Muscle layer of duodenum (tissue), 2 donors: Measurements from ENCODE around the gene LIN7C.

Experiments used
- H3K27ac ChIP-seq: one replicate; pipeline ENCODE4 v1.7.0; 2013; ENCODE audit warnings: mild to moderate bottlenecking, low read length
- H3K27me3 ChIP-seq: one replicate; pipeline ENCODE4 v1.7.0; 2013; ENCODE audit warnings: low read depth, mild to moderate bottlenecking, control low read depth, low read length
- H3K36me3 ChIP-seq, 2 donors: one replicate each; pipeline ENCODE4 v1.7.0; 2013; ENCODE audit warnings: low read length in 2 of 2, control low read depth in 1 of 2, mild to moderate bottlenecking in 1 of 2; ENCODE audit not compliant: insufficient read depth in 2 of 2, control insufficient read depth in 1 of 2
- H3K4me1 ChIP-seq, 2 donors: one replicate each; pipeline ENCODE4 v1.7.0; 2013; ENCODE audit warnings: low read length in 2 of 2, mild to moderate bottlenecking in 2 of 2, control low read depth in 1 of 2, moderate library complexity in 1 of 2; ENCODE audit not compliant: insufficient read depth in 2 of 2, control insufficient read depth in 1 of 2
- H3K4me3 ChIP-seq, 2 donors: one replicate each; pipeline ENCODE4 v1.7.0; 2013; ENCODE audit warnings: low read length in 2 of 2, low read depth in 1 of 2, mild to moderate bottlenecking in 1 of 2
- H3K9me3 ChIP-seq, 2 donors: one replicate each; pipeline ENCODE4 v1.7.0; 2013; ENCODE audit warnings: low read length in 2 of 2, control low read depth in 1 of 2, mild to moderate bottlenecking in 1 of 2; ENCODE audit not compliant: control insufficient read depth in 1 of 2
- donor health status: healthy.

Gene LIN7C

GRCh38 chr11:27482793-27483192, 23.8 kb downstream of the LIN7C start:
- H3K4me1 ChIP-seq, result no peaks in the 10 kb centered on the region
- H3K4me3 ChIP-seq, result no peak overlapping the region
- H3K27me3 ChIP-seq, result no peaks in the 10 kb centered on the region
- no peak overlapping the region for H3K27ac ChIP-seq
- no peaks in the 10 kb centered on the region for H3K36me3 ChIP-seq
- H3K9me3 ChIP-seq, result no peaks in the 10 kb centered on the region

DNA sequence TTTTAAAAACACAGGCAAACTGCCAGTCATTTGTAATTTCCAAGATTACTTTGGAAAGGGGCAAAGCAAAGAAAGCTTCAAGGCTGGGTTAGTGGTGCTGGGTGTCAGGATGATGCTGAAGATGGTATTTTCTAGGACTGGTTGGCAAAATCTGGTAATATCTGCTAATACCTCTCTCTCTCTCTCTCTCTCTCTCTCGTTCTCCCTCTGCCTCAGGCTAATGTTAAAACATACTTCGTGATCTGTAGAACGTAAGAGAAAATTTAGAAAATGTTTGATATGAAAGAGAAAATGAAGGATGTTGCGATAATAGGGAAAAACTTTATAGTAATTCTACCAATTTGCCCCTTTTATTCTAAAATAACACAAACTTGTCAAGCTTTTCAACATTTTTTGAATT, 24.6 kb downstream of the LIN7C start:
- H3K4me3 ChIP-seq, result no peak overlapping the region
- no peaks in the 10 kb centered on the region for H3K27me3 ChIP-seq
- no peaks in the 10 kb centered on the region for H3K4me1 ChIP-seq
- H3K36me3 ChIP-seq, result no peaks in the 10 kb centered on the region
- H3K9me3 ChIP-seq, result no peaks in the 10 kb centered on the region
- no peak overlapping the region for H3K27ac ChIP-seq

DNA sequence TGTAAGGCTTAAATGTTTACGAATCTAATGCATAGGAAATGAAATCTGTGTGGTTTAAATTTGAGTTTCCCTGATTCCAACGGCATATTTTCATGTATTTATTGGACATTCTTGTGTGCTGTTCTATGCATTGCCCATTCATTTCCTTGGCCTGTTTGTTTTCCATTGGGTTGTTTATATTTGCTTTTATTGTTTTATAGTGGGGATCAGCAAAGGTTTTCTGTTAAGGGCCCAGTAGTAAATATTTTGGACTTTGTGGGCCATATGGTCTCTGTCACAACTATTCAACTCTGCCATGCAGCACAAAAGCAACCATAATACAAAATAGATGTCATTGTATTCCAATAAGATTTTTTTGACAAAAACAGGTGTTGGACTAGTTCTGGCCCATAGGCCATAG, 28.7 kb downstream of the LIN7C start:
- Histone ChIP-seq H3K4me3 (no peak overlapping the region), H3K36me3 (no peaks in the 10 kb centered on the region), H3K4me1 (peaks cover 0 to 4% of the 10 kb centered on the region in 2 donors), H3K9me3 (no peaks in the 10 kb centered on the region), H3K27me3 (no peaks in the 10 kb centered on the region), H3K27ac (no peak overlapping the region)

- H3K27ac ChIP-seq, result no peak overlapping the region
- H3K36me3 ChIP-seq, result no peaks in the 10 kb centered on the region
- no peaks in the 10 kb centered on the region for H3K27me3 ChIP-seq
- peaks cover 0 to 4% of the 10 kb centered on the region in 2 donors for H3K4me1 ChIP-seq
- no peaks in the 10 kb centered on the region for H3K9me3 ChIP-seq
- H3K4me3 ChIP-seq, result no peak overlapping the region
Observed at GRCh38 chr11:27477243-27477642, 29.3 kb downstream of the LIN7C start.

DNA sequence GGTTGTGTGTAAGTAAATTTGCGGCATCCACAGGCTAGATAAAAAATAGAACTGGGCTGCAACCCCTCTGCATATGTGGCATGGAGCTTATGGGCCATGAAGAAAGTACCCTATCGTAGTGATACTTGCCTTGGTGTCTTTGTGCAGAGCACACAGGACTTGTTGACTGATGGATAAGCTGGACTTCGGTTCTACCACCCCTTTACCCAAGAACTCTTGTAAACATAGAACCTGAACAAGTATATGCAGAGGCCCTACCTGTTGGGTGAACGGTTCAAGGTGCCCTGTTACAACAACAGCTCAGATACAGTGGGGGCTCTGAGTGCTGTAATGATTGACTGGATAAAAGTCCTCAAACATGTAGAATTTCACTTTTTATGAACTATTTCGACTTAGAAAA, 30.9 kb downstream of the LIN7C start:
- no peak overlapping the region for H3K27ac ChIP-seq
- no peaks in the 10 kb centered on the region for H3K36me3 ChIP-seq
- no peaks in the 10 kb centered on the region for H3K9me3 ChIP-seq
- peaks cover 4 to 10% of the 10 kb centered on the region in 2 donors for H3K4me1 ChIP-seq
- H3K27me3 ChIP-seq, result no peaks in the 10 kb centered on the region
- H3K4me3 ChIP-seq, result no peak overlapping the region

DNA sequence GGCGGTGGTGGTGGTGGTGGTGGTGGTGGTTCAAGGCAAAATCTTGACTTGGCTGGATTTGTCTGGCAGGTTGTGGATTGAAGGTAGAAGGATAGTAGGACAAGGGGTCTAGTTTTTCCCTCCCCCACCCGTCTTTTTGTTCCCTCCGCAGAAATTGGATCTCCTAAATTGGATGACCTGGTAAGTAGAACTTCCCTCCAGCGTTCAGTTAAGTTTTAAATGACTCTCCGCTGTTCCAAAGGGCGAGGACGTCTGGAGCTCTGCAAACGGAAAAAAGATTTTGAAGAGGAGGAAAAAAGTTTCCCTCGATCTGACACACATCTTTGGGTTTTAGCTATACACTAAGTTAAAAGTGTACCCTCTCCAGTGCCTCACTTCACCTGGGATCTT, 33.6 kb downstream of the LIN7C start:
- peak overlapping the region; percentile 67 to 96 for H3K4me3 ChIP-seq

GRCh38 chr11:27472398-27473016, 34.1 kb downstream of the LIN7C start, which contains the start of gene LGR4:
Gene LGR4 (minus strand): TSS chr11:27472790. CDS start chr11:27472302, 488 bp downstream.
- no peaks in the 10 kb centered on the region for H3K9me3 ChIP-seq
- no peaks in the 10 kb centered on the region for H3K27me3 ChIP-seq
- H3K4me1 ChIP-seq, result peaks cover 13 to 24% of the 10 kb centered on the region in 2 donors
- H3K27ac ChIP-seq, result peak within 1 kb of the TSS; percentile 77
- peak within 1 kb of the TSS; percentile 85 to 96 for H3K4me3 ChIP-seq
- H3K36me3 ChIP-seq, result no peaks in the 10 kb centered on the region

More for the DNA sequence above, 33.6 kb downstream of the LIN7C start:
- H3K9me3 ChIP-seq, result no peaks in the 10 kb centered on the region
- no peaks in the 10 kb centered on the region for H3K36me3 ChIP-seq
- peaks cover 7 to 24% of the 10 kb centered on the region in 2 donors for H3K4me1 ChIP-seq
- no peak overlapping the region for H3K27ac ChIP-seq
- no peaks in the 10 kb centered on the region for H3K27me3 ChIP-seq

DNA sequence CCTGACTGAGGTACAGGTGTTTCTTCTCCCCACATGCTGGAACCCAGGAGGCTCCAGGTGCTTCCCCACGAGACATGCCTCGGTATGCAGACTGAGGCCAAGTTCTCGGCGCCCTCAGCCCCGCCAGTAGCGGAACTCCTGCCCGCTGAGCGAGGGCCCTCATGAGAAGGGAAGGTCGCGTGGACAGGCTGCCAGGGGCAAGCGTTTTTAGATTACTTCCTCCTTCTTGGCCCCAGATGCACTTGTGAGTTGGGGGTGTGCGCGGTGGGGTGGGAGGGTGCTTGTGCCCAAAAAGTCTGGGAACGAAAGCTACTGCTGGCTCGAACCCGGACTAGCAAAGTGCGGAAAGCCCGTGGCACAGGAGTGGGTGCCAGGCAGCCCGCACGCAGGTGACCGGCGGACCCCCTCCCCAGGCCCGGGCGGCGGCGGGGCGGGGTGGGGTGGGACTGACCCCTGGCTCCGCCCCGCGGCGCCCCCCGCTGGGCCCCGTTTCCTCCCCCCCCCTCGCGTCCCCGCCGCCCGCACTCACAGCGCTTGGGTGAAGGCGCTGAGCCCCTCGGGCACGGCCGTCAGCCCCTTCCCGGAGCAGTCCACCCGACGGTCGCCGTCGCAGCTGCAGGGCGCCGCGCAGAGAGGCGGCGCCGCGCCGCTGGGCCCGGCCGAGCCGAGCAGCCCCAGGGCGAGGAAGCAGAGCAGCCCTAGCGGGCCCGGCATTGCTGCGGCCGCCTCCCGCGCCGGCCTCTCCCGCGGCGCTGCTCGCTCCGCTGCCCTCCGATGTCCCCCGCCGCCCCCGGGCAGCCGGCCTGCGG, 34.8 kb downstream of the LIN7C start:
- peak overlapping the region; percentile 77 for H3K27ac ChIP-seq
- H3K4me1 ChIP-seq, result peaks cover 15 to 24% of the 10 kb centered on the region in 2 donors
- no peaks in the 10 kb centered on the region for H3K9me3 ChIP-seq
- H3K4me3 ChIP-seq, result peak overlapping the region; percentile 85 to 96
- no peaks in the 10 kb centered on the region for H3K27me3 ChIP-seq
- H3K36me3 ChIP-seq, result no peaks in the 10 kb centered on the region

DNA sequence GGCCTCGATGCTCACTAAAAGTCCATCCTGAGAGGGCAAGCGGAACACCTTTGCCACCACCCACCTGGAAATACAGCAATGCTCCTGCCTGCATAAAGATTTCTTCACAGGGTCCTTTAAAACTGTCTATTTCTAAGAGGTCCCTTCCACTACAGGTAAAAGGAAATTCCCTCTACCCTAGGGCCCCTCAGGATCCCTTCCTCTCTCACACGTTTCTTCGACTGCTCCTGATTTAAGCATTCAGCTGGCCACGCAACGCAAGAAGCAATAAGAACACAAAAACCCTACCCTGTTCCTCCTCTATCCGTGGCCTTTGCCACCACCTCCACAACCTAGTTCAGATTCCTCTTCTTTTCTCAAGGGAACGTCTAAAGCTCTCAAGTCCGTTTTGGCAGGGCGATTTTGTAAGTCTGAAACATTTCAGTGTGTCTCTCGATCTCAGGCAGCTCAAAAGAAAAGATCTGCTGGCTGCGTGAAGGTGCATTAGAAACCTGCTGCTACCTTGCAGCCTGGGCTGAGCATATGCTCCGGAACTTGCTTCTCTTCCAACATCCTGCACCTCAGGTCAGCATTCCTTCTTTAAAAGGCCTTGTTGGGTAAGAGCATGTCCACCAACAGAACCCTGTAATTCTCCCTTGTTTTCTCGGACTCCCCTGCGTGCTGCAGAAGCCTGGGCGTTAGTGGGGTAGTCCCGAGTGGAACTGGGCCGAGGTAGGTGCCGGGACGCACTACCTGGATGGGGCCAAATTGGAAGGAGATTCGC, 35.6 kb downstream of the LIN7C start:
- no peaks in the 10 kb centered on the region for H3K27me3 ChIP-seq
- H3K4me1 ChIP-seq, result peaks cover 15 to 24% of the 10 kb centered on the region in 2 donors
- H3K27ac ChIP-seq, result peak overlapping the region; percentile 77
- no peaks in the 10 kb centered on the region for H3K9me3 ChIP-seq
- H3K4me3 ChIP-seq, result peak overlapping the region; percentile 85 to 96
- H3K36me3 ChIP-seq, result no peaks in the 10 kb centered on the region

- peak overlapping the region; percentile 85 to 96 for H3K4me3 ChIP-seq
- H3K9me3 ChIP-seq, result no peaks in the 10 kb centered on the region
- no peaks in the 10 kb centered on the region for H3K36me3 ChIP-seq
- H3K27ac ChIP-seq, result peak overlapping the region; percentile 77
- H3K27me3 ChIP-seq, result no peaks in the 10 kb centered on the region
- peaks cover 15 to 24% of the 10 kb centered on the region in 2 donors for H3K4me1 ChIP-seq
Observed at GRCh38 chr11:27470166-27470565, 36.4 kb downstream of the LIN7C start.
